ENCODE results near the gene CTU2. TPM values are rescaled to one million over a fixed set of nuclear protein-coding genes. Genes with fewer than 3 reads are reported as not detected.

Gene CTU2
- polyA plus RNA-seq, 1 experiment: 16.9 TPM

GRCh38 chr16:88700636-88701482 is 5.4 kb upstream of the CTU2 start:
- POLR2A ChIA-PET: no interaction called here
- no peak for DNase-seq (ENCODE audit: low read depth)
- no peak for TF ChIP-seq CTCF (IDR thresholded peaks at IDR 0.05; ENCODE audit: insufficient read depth, low read depth, low read length)
- no peak overlapping the region for H3K4me3 ChIP-seq (ENCODE audit: low read depth, low read length)
- CTCF ChIA-PET: interaction anchor here (1.2 kb wide), 1 partner anchor 14 kb away, joined by 3 read pairs; no protein-coding TSS in a partner anchor
- peaks cover 16% of the 10 kb centered on the region for H3K36me3 ChIP-seq (ENCODE audit: control insufficient read depth, insufficient read depth, low read length)
- no peaks in the 10 kb centered on the region for H3K27me3 ChIP-seq (ENCODE audit: control insufficient read depth, insufficient read depth, low read length)

GRCh38 chr16:88701581-88702370 is 4.5 kb upstream of the CTU2 start:
- H3K36me3 ChIP-seq (ENCODE audit: control insufficient read depth, insufficient read depth, low read length): peaks cover 14% of the 10 kb centered on the region
- ChIA-PET POLR2A (no interaction called here), CTCF (interaction anchor here (1.2 kb wide), 1 partner anchor 15 kb away, joined by 3 read pairs; no protein-coding TSS in a partner anchor)
- no peak overlapping the region for H3K4me3 ChIP-seq (ENCODE audit: low read depth, low read length)
- TF ChIP-seq CTCF (IDR thresholded peaks at IDR 0.05; ENCODE audit: insufficient read depth, low read depth, low read length): no peak
- H3K27me3 ChIP-seq (ENCODE audit: control insufficient read depth, insufficient read depth, low read length): no peaks in the 10 kb centered on the region
- no peak for DNase-seq (ENCODE audit: low read depth)

DNA sequence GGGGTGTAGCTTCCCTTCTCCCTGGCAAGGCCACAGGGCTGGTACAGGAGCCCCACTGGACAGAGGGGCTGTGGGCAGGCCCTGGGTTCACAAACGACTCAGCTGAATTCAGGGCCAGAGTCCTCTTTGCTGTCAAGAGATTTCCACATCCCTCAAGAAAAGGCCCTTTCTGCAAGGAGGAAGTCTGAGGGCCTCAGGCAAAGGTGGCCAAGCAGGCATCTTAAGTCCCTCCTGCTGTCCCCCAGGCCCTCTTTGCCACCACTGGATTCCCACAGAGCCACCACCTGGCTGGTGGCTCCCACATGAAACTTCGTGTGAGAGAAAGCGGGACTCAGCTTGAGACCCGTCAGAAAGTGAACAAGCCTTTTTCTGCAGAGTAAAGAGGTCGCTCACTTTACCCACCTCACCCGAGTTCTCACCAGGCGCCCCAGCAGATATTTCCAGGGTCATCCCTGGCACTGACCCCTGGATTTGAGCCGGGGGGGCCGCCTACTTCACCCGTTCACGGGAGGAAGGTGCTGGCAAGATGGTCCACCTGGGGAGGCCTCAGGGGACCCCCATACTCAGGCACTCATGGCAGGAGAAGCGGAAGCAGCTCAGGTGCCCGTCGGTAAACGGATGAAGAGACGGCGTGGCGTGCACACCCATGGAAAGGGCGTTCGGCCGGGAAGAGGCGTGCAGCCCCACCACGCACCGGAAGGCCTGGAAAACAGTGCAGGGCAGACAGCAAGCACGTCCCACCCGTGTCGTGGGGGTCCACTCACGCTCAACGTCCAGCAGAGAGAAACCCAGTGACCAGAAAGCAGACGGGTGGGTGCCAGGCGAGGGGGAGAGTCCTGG is 3.7 kb upstream of the CTU2 start:
- no peaks in the 10 kb centered on the region for H3K27me3 ChIP-seq (ENCODE audit: control insufficient read depth, insufficient read depth, low read length)
- POLR2A ChIA-PET: no interaction called here
- no peak for DNase-seq (ENCODE audit: low read depth)
- no peak overlapping the region for H3K4me3 ChIP-seq (ENCODE audit: low read depth, low read length)
- H3K36me3 ChIP-seq (ENCODE audit: control insufficient read depth, insufficient read depth, low read length): peaks cover 11% of the 10 kb centered on the region
- CTCF ChIA-PET: no interaction called here
- TF ChIP-seq CTCF (IDR thresholded peaks at IDR 0.05; ENCODE audit: insufficient read depth, low read depth, low read length): no peak

DNA sequence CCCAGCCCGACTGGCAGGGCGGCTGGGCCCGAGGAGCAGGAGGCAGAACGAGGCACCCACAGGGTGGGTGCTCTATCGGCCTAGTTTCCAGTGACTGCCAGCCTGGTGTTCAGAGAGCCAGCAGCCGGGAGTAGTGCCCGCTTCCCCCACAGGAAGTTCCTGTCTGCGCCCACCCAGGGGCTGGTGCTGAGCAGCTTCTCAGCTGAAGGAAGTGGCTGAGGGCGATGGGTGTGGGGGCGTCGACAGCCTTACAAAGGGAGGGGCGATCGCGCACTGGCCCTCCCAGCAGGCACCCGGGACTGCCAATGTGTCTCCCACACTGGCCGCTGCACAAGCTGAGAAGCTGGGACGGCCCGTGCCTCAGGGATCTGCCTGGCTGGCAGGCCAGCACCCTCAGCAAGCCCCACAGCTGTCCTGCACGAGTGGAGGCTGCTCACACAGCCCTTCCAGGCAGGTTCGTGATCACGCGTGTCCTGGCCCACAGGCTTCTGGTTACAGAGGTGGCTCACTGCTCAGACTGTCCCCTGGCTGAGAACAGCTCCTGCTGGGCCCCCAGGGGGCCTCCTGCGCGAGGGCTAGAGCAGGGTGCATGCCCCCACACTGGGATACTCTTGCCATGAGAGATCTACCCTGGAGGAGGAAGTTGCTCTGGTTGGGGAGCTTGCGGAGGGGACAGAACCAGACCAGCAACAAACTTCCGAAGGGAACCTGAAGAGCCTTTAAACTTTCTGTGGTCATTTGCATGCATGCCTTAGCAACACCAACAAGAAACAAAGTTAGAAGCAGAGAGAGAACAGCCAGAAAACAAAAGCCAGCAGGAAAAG is 2.6 kb upstream of the CTU2 start:
- Histone ChIP-seq H3K36me3 (ENCODE audit: control insufficient read depth, insufficient read depth, low read length) (peaks cover 8% of the 10 kb centered on the region), H3K4me3 (ENCODE audit: low read depth, low read length) (no peak overlapping the region), H3K27me3 (ENCODE audit: control insufficient read depth, insufficient read depth, low read length) (no peaks in the 10 kb centered on the region)
- ChIA-PET POLR2A (no interaction called here), CTCF (interaction anchor here (0.8 to 0.9 kb wide), 2 partner anchors 19 to 33 kb away, joined by 3 to 4 read pairs; no protein-coding TSS in a partner anchor)
- no peak for DNase-seq (ENCODE audit: low read depth)
- no peak for TF ChIP-seq CTCF (IDR thresholded peaks at IDR 0.05; ENCODE audit: insufficient read depth, low read depth, low read length)

Data from BJ (cell line).